ENCODE measurements around the gene HDAC4. TPM values are rescaled to one million over a fixed set of nuclear protein-coding genes. Genes with fewer than 3 reads are reported as not detected.

Gene HDAC4
- total RNA-seq, 1 donor from 2014 or later: 46.2 TPM

GRCh38 chr2:239269916-239270315 lies 130.9 kb downstream of the HDAC4 start:
- H3K27ac Mint-ChIP-seq: no peak overlapping the region

GRCh38 chr2:239269173-239269885 lies 131.5 kb downstream of the HDAC4 start:
- H3K4me3 Mint-ChIP-seq (ENCODE audit: low read depth): no peak overlapping the region
- H3K9me3 Mint-ChIP-seq (ENCODE audit: low read depth): no peaks in the 10 kb centered on the region
- no peaks in the 10 kb centered on the region for H3K36me3 Mint-ChIP-seq (ENCODE audit: insufficient read depth)
- DNase-seq (ENCODE audit: low spot score, unreplicated experiment): no peak
- H3K27me3 Mint-ChIP-seq: no peaks in the 10 kb centered on the region
- no peak for TF ChIP-seq CTCF (IDR thresholded peaks at IDR 0.05; ENCODE audit: unreplicated experiment)
- no peak overlapping the region for H3K27ac Mint-ChIP-seq
- peaks cover 22% of the 10 kb centered on the region for H3K4me1 Mint-ChIP-seq (ENCODE audit: low read depth)

More at GRCh38 chr2:239269916-239270315, 130.9 kb downstream of the HDAC4 start:
- DNase-seq (ENCODE audit: low spot score, unreplicated experiment): no peak
- H3K9me3 Mint-ChIP-seq (ENCODE audit: low read depth): no peaks in the 10 kb centered on the region
- H3K36me3 Mint-ChIP-seq (ENCODE audit: insufficient read depth): no peaks in the 10 kb centered on the region
- H3K27me3 Mint-ChIP-seq: no peaks in the 10 kb centered on the region
- H3K4me1 Mint-ChIP-seq (ENCODE audit: low read depth): peaks cover 24% of the 10 kb centered on the region
- no peak for TF ChIP-seq CTCF (IDR thresholded peaks at IDR 0.05; ENCODE audit: unreplicated experiment)
- no peak overlapping the region for H3K4me3 Mint-ChIP-seq (ENCODE audit: low read depth)

GRCh38 chr2:239268549-239268948 lies 132.3 kb downstream of the HDAC4 start:
- H3K4me1 Mint-ChIP-seq (ENCODE audit: low read depth): peaks cover 22% of the 10 kb centered on the region

GRCh38 chr2:239268082-239268481 lies 132.7 kb downstream of the HDAC4 start:
- DNase-seq (ENCODE audit: low spot score, unreplicated experiment): no peak
- H3K9me3 Mint-ChIP-seq (ENCODE audit: low read depth): no peaks in the 10 kb centered on the region
- TF ChIP-seq CTCF (IDR thresholded peaks at IDR 0.05; ENCODE audit: unreplicated experiment): no peak
- no peaks in the 10 kb centered on the region for H3K36me3 Mint-ChIP-seq (ENCODE audit: insufficient read depth)
- H3K27ac Mint-ChIP-seq: peak overlapping the region; percentile 47
- peaks cover 22% of the 10 kb centered on the region for H3K4me1 Mint-ChIP-seq (ENCODE audit: low read depth)
- no peaks in the 10 kb centered on the region for H3K27me3 Mint-ChIP-seq
- H3K4me3 Mint-ChIP-seq (ENCODE audit: low read depth): no peak overlapping the region

More at GRCh38 chr2:239268549-239268948, 132.3 kb downstream of the HDAC4 start:
- TF ChIP-seq CTCF (IDR thresholded peaks at IDR 0.05; ENCODE audit: unreplicated experiment): no peak
- Mint-ChIP-seq H3K36me3 (ENCODE audit: insufficient read depth) (no peaks in the 10 kb centered on the region), H3K27ac (peak overlapping the region; percentile 47), H3K4me3 (ENCODE audit: low read depth) (no peak overlapping the region), H3K9me3 (ENCODE audit: low read depth) (no peaks in the 10 kb centered on the region), H3K27me3 (no peaks in the 10 kb centered on the region)
- DNase-seq (ENCODE audit: low spot score, unreplicated experiment): no peak

- Mint-ChIP-seq H3K4me3 (ENCODE audit: low read depth) (no peak overlapping the region), H3K27me3 (no peaks in the 10 kb centered on the region), H3K9me3 (ENCODE audit: low read depth) (no peaks in the 10 kb centered on the region), H3K27ac (peak overlapping the region; percentile 5), H3K4me1 (ENCODE audit: low read depth) (peaks cover 22% of the 10 kb centered on the region), H3K36me3 (ENCODE audit: insufficient read depth) (no peaks in the 10 kb centered on the region)
- no peak for TF ChIP-seq CTCF (IDR thresholded peaks at IDR 0.05; ENCODE audit: unreplicated experiment)
- DNase-seq (ENCODE audit: low spot score, unreplicated experiment): no peak
Measured at GRCh38 chr2:239267288-239267951, 133.4 kb downstream of the HDAC4 start.
